DMS53 (cell line): ENCODE results near the gene INTS1.

Experiments used
- DNase-seq: peaks from one replicate; lab custom pipeline; 2025; lab: John Stamatoyannopoulos, UW

INTS1 gene

GRCh38 chr7:1490837-1491236 lies 13.4 kb downstream of the INTS1 start:
- DNase-seq = no peak

- DNase-seq = no peak
These were observed 14.9 kb downstream of the INTS1 start for GRCh38 chr7:1489336-1489735.

GRCh38 chr7:1488016-1488415 lies 16.2 kb downstream of the INTS1 start:
- DNase-seq = no peak

GRCh38 chr7:1487466-1487865 lies 16.7 kb downstream of the INTS1 start:
- DNase-seq = no peak

- DNase-seq = no peak
These were observed 17.6 kb downstream of the INTS1 start for GRCh38 chr7:1486571-1486970.

- DNase-seq = no peak
These were observed 19.0 kb downstream of the INTS1 start for GRCh38 chr7:1485156-1485555.

- DNase-seq = no peak
These were observed 19.6 kb downstream of the INTS1 start for GRCh38 chr7:1484569-1484968.

GRCh38 chr7:1483536-1484505 lies 20.4 kb downstream of the INTS1 start:
- no peak for DNase-seq

GRCh38 chr7:1483079-1483478 lies 21.1 kb downstream of the INTS1 start:
- no peak for DNase-seq

GRCh38 chr7:1481300-1481699 lies 22.9 kb downstream of the INTS1 start:
- no peak for DNase-seq

GRCh38 chr7:1480670-1481069 lies 23.5 kb downstream of the INTS1 start:
- DNase-seq = no peak

GRCh38 chr7:1479287-1479686 lies 24.9 kb downstream of the INTS1 start:
- DNase-seq = no peak

GRCh38 chr7:1478480-1478879 lies 25.7 kb downstream of the INTS1 start:
- DNase-seq = no peak

- no peak for DNase-seq
These were observed 27.3 kb downstream of the INTS1 start for GRCh38 chr7:1476859-1477258.

GRCh38 chr7:1475991-1476390 lies 28.2 kb downstream of the INTS1 start:
- no peak for DNase-seq

GRCh38 chr7:1475393-1475792 lies 28.8 kb downstream of the INTS1 start:
- DNase-seq = no peak

- peak; percentile 40 for DNase-seq
These were observed 29.5 kb downstream of the INTS1 start for GRCh38 chr7:1474736-1475135.

- DNase-seq = peak; percentile 96
These were observed 30.2 kb downstream of the INTS1 start for GRCh38 chr7:1473864-1474512.

GRCh38 chr7:1470901-1471300 lies 33.3 kb downstream of the INTS1 start:
- no peak for DNase-seq

- DNase-seq = no peak
These were observed 35.4 kb downstream of the INTS1 start for GRCh38 chr7:1468643-1469298.

- DNase-seq = no peak
These were observed 36.0 kb downstream of the INTS1 start for GRCh38 chr7:1468203-1468602.

GRCh38 chr7:1466524-1467271 lies 37.5 kb downstream of the INTS1 start:
- peak; percentile 79 for DNase-seq
